GM23338 (cell line): ENCODE measurements around the gene BMF. TPM values are rescaled to one million over a fixed set of nuclear protein-coding genes. Genes with fewer than 3 reads are reported as not detected.

Experiments
- ATAC-seq: fragments of 200-7000 bp; cut with Tn5 transposase; 3 replicates; pipeline ENCODE4 v1.9.1; 2020
- DNase-seq: peaks from one replicate; pipeline ENCODE4 v3.0.0-alpha.2; 2015; ENCODE audit warnings: low spot score
- H2AFZ ChIP-seq: fragments of 200-600 bp; sonication (generic); 2 replicates; pipeline ENCODE4 v1.8.0; 2016; ENCODE audit warnings: antibody characterized with exemption, mild to moderate bottlenecking, moderate library complexity
- H3F3A ChIP-seq: fragments of 200-600 bp; sonication (generic); replicated peaks from 2 replicates; pipeline ENCODE4 v1.8.0; 2017; ENCODE audit warnings: antibody characterized with exemption, mixed run types, low read depth
- H3K27ac ChIP-seq: fragments of 200-600 bp; sonication (generic); 2 replicates; pipeline ENCODE4 v1.6.1; 2016; ENCODE audit warnings: low read depth
- H3K27me3 ChIP-seq: fragments of 200-600 bp; sonication (generic); 2 replicates; pipeline ENCODE4 v1.8.0; 2016; ENCODE audit warnings: mild to moderate bottlenecking, mixed run types, moderate library complexity; ENCODE audit not compliant: insufficient read depth
- H3K36me3 ChIP-seq: fragments of 200-600 bp; sonication (generic); 2 replicates; pipeline ENCODE4 v1.8.0; 2016; ENCODE audit warnings: mild to moderate bottlenecking; ENCODE audit not compliant: insufficient read depth
- H3K4me1 ChIP-seq: fragments of 200-600 bp; sonication (generic); 2 replicates; pipeline ENCODE4 v1.8.0; 2016; ENCODE audit warnings: mild to moderate bottlenecking, moderate library complexity; ENCODE audit not compliant: insufficient read depth
- H3K4me2 ChIP-seq: fragments of 200-600 bp; sonication (generic); 2 replicates; pipeline ENCODE4 v1.7.1; 2017; ENCODE audit warnings: mixed run types
- H3K4me3 ChIP-seq: fragments of 200-600 bp; sonication (generic); 2 replicates; pipeline ENCODE4 v1.6.1; 2016; ENCODE audit warnings: mixed run types
- H3K79me2 ChIP-seq: fragments of 200-600 bp; sonication (generic); replicated peaks from 2 replicates; pipeline ENCODE4 v1.8.0; 2017; ENCODE audit warnings: mild to moderate bottlenecking; ENCODE audit not compliant: insufficient read depth
- H3K9me2 ChIP-seq: fragments of 200-600 bp; sonication (generic); 2 replicates; pipeline ENCODE4 v1.8.0; 2017; ENCODE audit not compliant: insufficient read depth
- H4K20me1 ChIP-seq: fragments of 200-600 bp; sonication (generic); replicated peaks from 2 replicates; pipeline ENCODE4 v1.8.0; 2017; ENCODE audit warnings: mild to moderate bottlenecking; ENCODE audit not compliant: insufficient read depth
- H3K27ac Mint-ChIP-seq: 2 replicates; pipeline ENCODE4 v1.8.0; 2020; ENCODE audit warnings: inconsistent platforms, mild to moderate bottlenecking, moderate library complexity, mixed read lengths
- H3K27me3 Mint-ChIP-seq: 3 replicates; pipeline ENCODE4 v1.8.0; 2022; ENCODE audit warnings: low read depth, mild to moderate bottlenecking, moderate library complexity, mixed read lengths, inconsistent platforms; ENCODE audit not compliant: insufficient read depth, poor library complexity
- H3K36me3 Mint-ChIP-seq: 3 replicates; pipeline ENCODE4 v1.8.0; 2021; ENCODE audit warnings: low read depth, mild to moderate bottlenecking, inconsistent platforms, moderate library complexity, mixed read lengths
- H3K4me1 Mint-ChIP-seq: 3 replicates; pipeline ENCODE4 v1.8.0; 2020; ENCODE audit warnings: mild to moderate bottlenecking, inconsistent platforms, mixed read lengths
- H3K4me3 Mint-ChIP-seq: 3 replicates; pipeline ENCODE4 v1.8.0; 2021; ENCODE audit warnings: moderate library complexity, mild to moderate bottlenecking, inconsistent platforms, mixed read lengths
- H3K9me3 Mint-ChIP-seq: 3 replicates; pipeline ENCODE4 v1.8.0; 2020; ENCODE audit warnings: moderate library complexity, mild to moderate bottlenecking, inconsistent platforms, mixed read lengths
- CREB1 ChIP-seq: fragments of 250-450 bp; sonication (Bioruptor Pico); IDR thresholded peaks from 2 replicates; pipeline ENCODE4 v1.5.0; 2020; ENCODE audit warnings: low read depth, mild to moderate bottlenecking, moderate library complexity
- ETS1 ChIP-seq: IDR thresholded peaks from 2 replicates; pipeline ENCODE4 v1.6.1; 2016; ENCODE audit warnings: antibody characterized with exemption
- EZH2phosphoT487 ChIP-seq: fragments of 200-600 bp; sonication (generic); IDR thresholded peaks from one replicate; pipeline ENCODE4 v1.8.1; 2018; ENCODE audit warnings: antibody characterized with exemption; ENCODE audit not compliant: unreplicated experiment
- JUNB ChIP-seq: IDR thresholded peaks from one replicate; pipeline ENCODE4 v1.6.1; 2016; ENCODE audit warnings: antibody characterized with exemption; ENCODE audit not compliant: unreplicated experiment
- NANOG ChIP-seq: IDR thresholded peaks from 2 replicates; pipeline ENCODE4 v1.6.1; 2016; ENCODE audit warnings: antibody characterized with exemption, borderline replicate concordance
- POLR2AphosphoS5 ChIP-seq: IDR thresholded peaks from 2 replicates; pipeline ENCODE4 v1.6.1; 2016; ENCODE audit warnings: antibody characterized with exemption, low read depth
- STAT1 ChIP-seq: IDR thresholded peaks from one replicate; pipeline ENCODE4 v1.6.1; 2016; ENCODE audit warnings: antibody characterized with exemption; ENCODE audit not compliant: unreplicated experiment
- ZNF114 ChIP-seq: fragments of 250-450 bp; sonication (Bioruptor Pico); IDR thresholded peaks from 2 replicates; pipeline ENCODE4 v1.5.0; 2020; ENCODE audit warnings: mild to moderate bottlenecking, moderate library complexity
- ZNF331 ChIP-seq: fragments of 250-450 bp; sonication (Bioruptor Pico); IDR thresholded peaks from 2 replicates; pipeline ENCODE4 v1.5.0; 2020; ENCODE audit warnings: low read depth, mild to moderate bottlenecking, moderate library complexity
- ZNF462 ChIP-seq: fragments of 250-450 bp; sonication (Bioruptor Pico); IDR thresholded peaks from 2 replicates; pipeline ENCODE4 v1.5.0; 2020; ENCODE audit warnings: mild to moderate bottlenecking, moderate library complexity
- polyA plus RNA-seq: library from polyadenylated mRNA; unstranded; fragments of >200 nt; fragmentation: Nextera tagmentation; extraction: Ambion mirVana; gene quantifications from 2 replicates; pipeline ENCODE4 v1.2.1, GENCODE V29; 2016
- total RNA-seq: library from RNA; depleted of rRNA; stranded (reverse); fragments of >200 nt; shearing (Covaris generic); gene quantifications from 2 replicates; pipeline ENCODE4 v1.2.3, GENCODE V29; 2014
- TF ChIP-seq, protein P1 (sequence below): IDR thresholded peaks from one replicate; pipeline ENCODE4 v1.6.1; 2018; ENCODE audit warnings: antibody characterized with exemption; ENCODE audit not compliant: unreplicated experiment
- TF ChIP-seq, protein P2 (sequence below), 2 experiments: fragments of 200-600 bp in 1 of 2; sonication (generic) in 1 of 2; conservative IDR thresholded peaks; 2 replicates each; pipeline versions ENCODE4 v1.5.1 to v1.6.1; 2016 to 2017; ENCODE audit warnings: antibody characterized with exemption in 2 of 2, low read depth in 2 of 2, mild to moderate bottlenecking in 2 of 2, moderate library complexity in 1 of 2

Gene BMF
- total and polyA plus RNA-seq, 2 experiments from 2014 or later, result 2.0 to 20.3 TPM

- TF ChIP-seq, protein P1, sequence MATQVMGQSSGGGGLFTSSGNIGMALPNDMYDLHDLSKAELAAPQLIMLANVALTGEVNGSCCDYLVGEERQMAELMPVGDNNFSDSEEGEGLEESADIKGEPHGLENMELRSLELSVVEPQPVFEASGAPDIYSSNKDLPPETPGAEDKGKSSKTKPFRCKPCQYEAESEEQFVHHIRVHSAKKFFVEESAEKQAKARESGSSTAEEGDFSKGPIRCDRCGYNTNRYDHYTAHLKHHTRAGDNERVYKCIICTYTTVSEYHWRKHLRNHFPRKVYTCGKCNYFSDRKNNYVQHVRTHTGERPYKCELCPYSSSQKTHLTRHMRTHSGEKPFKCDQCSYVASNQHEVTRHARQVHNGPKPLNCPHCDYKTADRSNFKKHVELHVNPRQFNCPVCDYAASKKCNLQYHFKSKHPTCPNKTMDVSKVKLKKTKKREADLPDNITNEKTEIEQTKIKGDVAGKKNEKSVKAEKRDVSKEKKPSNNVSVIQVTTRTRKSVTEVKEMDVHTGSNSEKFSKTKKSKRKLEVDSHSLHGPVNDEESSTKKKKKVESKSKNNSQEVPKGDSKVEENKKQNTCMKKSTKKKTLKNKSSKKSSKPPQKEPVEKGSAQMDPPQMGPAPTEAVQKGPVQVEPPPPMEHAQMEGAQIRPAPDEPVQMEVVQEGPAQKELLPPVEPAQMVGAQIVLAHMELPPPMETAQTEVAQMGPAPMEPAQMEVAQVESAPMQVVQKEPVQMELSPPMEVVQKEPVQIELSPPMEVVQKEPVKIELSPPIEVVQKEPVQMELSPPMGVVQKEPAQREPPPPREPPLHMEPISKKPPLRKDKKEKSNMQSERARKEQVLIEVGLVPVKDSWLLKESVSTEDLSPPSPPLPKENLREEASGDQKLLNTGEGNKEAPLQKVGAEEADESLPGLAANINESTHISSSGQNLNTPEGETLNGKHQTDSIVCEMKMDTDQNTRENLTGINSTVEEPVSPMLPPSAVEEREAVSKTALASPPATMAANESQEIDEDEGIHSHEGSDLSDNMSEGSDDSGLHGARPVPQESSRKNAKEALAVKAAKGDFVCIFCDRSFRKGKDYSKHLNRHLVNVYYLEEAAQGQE, result no peak
- no peak for TF ChIP-seq CREB1 (CRISPR knock-in tag)
Measured at GRCh38 chr15:40079456-40079855, 29.2 kb downstream of the BMF start (continued).

DNA sequence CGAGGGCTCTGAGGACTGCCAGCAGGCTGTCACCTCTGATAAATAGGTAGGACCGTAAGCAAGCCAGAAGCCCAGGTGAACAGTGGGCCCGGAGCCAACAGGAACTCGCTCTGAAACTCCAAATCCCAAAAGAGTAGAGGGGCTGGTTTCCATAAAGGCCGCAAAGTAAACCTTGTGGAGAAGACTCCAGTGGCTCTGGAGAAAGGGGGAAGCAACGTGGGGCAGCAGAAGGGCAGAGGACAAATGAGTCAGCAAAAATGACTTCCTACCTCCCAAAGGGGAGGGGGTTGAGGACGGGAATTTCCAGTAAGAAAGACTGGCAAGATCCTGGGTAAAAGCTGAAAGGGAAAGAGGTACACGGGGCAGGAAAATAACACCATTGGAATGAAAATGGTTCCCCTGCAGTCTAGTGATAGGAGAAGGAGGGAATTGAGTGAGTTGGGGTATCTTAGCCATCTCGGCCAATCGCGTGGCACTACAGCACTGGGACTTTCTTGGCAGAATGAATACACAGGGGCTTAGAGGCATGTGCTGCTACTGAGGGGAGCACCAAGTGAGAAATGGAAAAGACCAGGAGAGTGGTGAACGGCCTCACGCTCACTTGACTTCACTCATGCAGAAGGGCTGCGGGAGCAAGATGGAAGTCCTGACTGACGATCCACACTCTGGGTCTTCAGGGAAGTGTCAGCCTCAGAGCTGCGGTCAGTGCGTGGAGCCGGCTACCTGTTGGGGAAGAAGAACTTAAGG lies 33.2 kb downstream of the BMF start:
- H3K27me3 ChIP-seq, result peaks cover 5% of the 10 kb centered on the region; the same call in 1 of the 2 replicates
- H3K9me2 ChIP-seq, result no peaks in the 10 kb centered on the region
- no peak overlapping the region; the same call in 1 of the 2 replicates for H3K27ac Mint-ChIP-seq
- H3K4me3 Mint-ChIP-seq, result no peak overlapping the region; the same call in 2 of the 3 replicates
- no peaks in the 10 kb centered on the region for H3K36me3 ChIP-seq
- peaks cover 8% of the 10 kb centered on the region for H3K36me3 Mint-ChIP-seq
- ATAC-seq, result no peak; the same call in 2 of the 3 replicates
- no peaks in the 10 kb centered on the region for H4K20me1 ChIP-seq
- peaks cover 24% of the 10 kb centered on the region for H3K4me1 Mint-ChIP-seq
- H3K9me3 Mint-ChIP-seq, result peaks cover 10% of the 10 kb centered on the region
- no peak overlapping the region for H3K27ac ChIP-seq
- H3K4me2 ChIP-seq, result no peak overlapping the region
- H3K4me1 ChIP-seq, result peaks cover 15% of the 10 kb centered on the region
- no peaks in the 10 kb centered on the region for H3K79me2 ChIP-seq
- no peak overlapping the region for H3K4me3 ChIP-seq
- H2AFZ ChIP-seq, result peak overlapping the region; percentile 81
- H3F3A ChIP-seq, result no peaks in the 10 kb centered on the region
- no peak for DNase-seq
- peaks cover 26% of the 10 kb centered on the region for H3K27me3 Mint-ChIP-seq
- no peak for TF ChIP-seq ETS1
- no peak for TF ChIP-seq ZNF462 (CRISPR knock-in tag)
- TF ChIP-seq EZH2phosphoT487, result no peak
- no peak for TF ChIP-seq ZNF331
- TF ChIP-seq, protein P2, sequence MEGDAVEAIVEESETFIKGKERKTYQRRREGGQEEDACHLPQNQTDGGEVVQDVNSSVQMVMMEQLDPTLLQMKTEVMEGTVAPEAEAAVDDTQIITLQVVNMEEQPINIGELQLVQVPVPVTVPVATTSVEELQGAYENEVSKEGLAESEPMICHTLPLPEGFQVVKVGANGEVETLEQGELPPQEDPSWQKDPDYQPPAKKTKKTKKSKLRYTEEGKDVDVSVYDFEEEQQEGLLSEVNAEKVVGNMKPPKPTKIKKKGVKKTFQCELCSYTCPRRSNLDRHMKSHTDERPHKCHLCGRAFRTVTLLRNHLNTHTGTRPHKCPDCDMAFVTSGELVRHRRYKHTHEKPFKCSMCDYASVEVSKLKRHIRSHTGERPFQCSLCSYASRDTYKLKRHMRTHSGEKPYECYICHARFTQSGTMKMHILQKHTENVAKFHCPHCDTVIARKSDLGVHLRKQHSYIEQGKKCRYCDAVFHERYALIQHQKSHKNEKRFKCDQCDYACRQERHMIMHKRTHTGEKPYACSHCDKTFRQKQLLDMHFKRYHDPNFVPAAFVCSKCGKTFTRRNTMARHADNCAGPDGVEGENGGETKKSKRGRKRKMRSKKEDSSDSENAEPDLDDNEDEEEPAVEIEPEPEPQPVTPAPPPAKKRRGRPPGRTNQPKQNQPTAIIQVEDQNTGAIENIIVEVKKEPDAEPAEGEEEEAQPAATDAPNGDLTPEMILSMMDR (conservative IDR thresholded peaks at IDR 0.05; ENCODE audit: low read depth in 2 of 2), result no peak
- no peak for TF ChIP-seq STAT1
- TF ChIP-seq JUNB, result no peak
- no peak for TF ChIP-seq POLR2AphosphoS5
- TF ChIP-seq NANOG, result no peak
- TF ChIP-seq CREB1 (CRISPR knock-in tag), result no peak
- no peak for TF ChIP-seq ZNF114 (CRISPR knock-in tag)
